Heart left ventricle (tissue), 16 donors: Measurements from ENCODE around the gene COA1. TPM values are rescaled to one million over a fixed set of nuclear protein-coding genes. Genes with fewer than 3 reads are reported as not detected.

Source experiments
- ATAC-seq, 4 donors: fragments of 200-7000 bp; cut with Tn5 transposase; one replicate each; pipeline ENCODE4 v1.9.1; 2020 to 2022; ENCODE audit warnings: moderate library complexity in 4 of 4, mild to moderate bottlenecking in 3 of 4, moderate number of reproducible peaks in 1 of 4
- DNase-seq, 5 donors: peaks; one replicate each; pipeline ENCODE4 v3.0.0-alpha.2; 2020
- H3K27ac ChIP-seq, 12 donors: fragments of 200-600 bp; sonication (generic) in 4 of 12; one replicate each; pipeline versions ENCODE4 v1.5.0 to v1.8.0; 2016 to 2022; ENCODE audit warnings: mild to moderate bottlenecking in 2 of 12
- H3K27me3 ChIP-seq, 9 donors: fragments of 200-600 bp; sonication (generic) in 2 of 9; one replicate each; pipeline versions ENCODE4 v1.5.1 to v1.8.0; 2016 to 2022; ENCODE audit warnings: mild to moderate bottlenecking in 3 of 9
- H3K36me3 ChIP-seq, 9 donors: fragments of 200-600 bp; sonication (generic) in 2 of 9; one replicate each; pipeline versions ENCODE4 v1.5.0 to v1.8.0; 2018 to 2022; ENCODE audit warnings: mild to moderate bottlenecking in 2 of 9
- H3K4me1 ChIP-seq, 12 donors: fragments of 200-600 bp; sonication (generic) in 4 of 12; one replicate each; pipeline versions ENCODE4 v1.5.0 to v1.8.0; 2016 to 2022; ENCODE audit warnings: mild to moderate bottlenecking in 3 of 12
- H3K4me3 ChIP-seq, 12 donors: fragments of 200-600 bp; sonication (generic) in 4 of 12; one replicate each; pipeline versions ENCODE4 v1.5.0 to v1.8.0; 2017 to 2022; ENCODE audit warnings: mild to moderate bottlenecking in 9 of 12, moderate library complexity in 4 of 12
- H3K9me3 ChIP-seq, 12 donors: fragments of 200-600 bp; sonication (generic) in 4 of 12; one replicate each; pipeline versions ENCODE4 v1.5.0 to v1.8.0; 2016 to 2022; ENCODE audit warnings: mild to moderate bottlenecking in 1 of 12
- CTCF ChIP-seq, 12 donors: fragments of 200-600 bp; sonication (generic) in 4 of 12; IDR thresholded peaks; one replicate each; pipeline versions ENCODE4 v1.5.0 to v1.8.0; 2018 to 2022; ENCODE audit warnings: antibody characterized with exemption in 12 of 12, mild to moderate bottlenecking in 5 of 12
- POLR2A ChIP-seq, 2 donors: fragments of 450-650 bp; IDR thresholded peaks; one replicate each; pipeline ENCODE4 v1.6.1; 2017; ENCODE audit warnings: antibody characterized with exemption in 2 of 2, mild to moderate bottlenecking in 2 of 2, moderate library complexity in 2 of 2
- WGBS, 4 donors: extraction: QIAGEN DNeasy Blood & Tissue Kit in 2 of 4; methylation state at CpG; one replicate each; pipeline versions ENCODE4 v1.1.5 to v1.1.7; 2013 to 2018; 5-methylcytosine and 5-hydroxymethylcytosine counted together
- intact Hi-C, 10 donors: fragments of 100-400 bp; cut with DNase I; formaldehyde crosslinking; loops; one replicate each; pipeline versions ENCODE4 v1.11.1 to v1.14.2; 2022
- polyA plus RNA-seq, 2 donors: library from polyadenylated mRNA; stranded (reverse); fragments of 200-250 nt; gene quantifications; one replicate each; pipeline ENCODE4 v1.2.3, GENCODE V29; 2013
- total RNA-seq, 9 donors: library from RNA; depleted of rRNA in 2 of 9; stranded (reverse); fragments of >200 nt in 2 of 9; fragmentation: NEBNext Ultra II Directional in 3 of 9; extraction: Animal tissue kit (Norgen Biotek cat#: 25700) in 3 of 9; gene quantifications; one replicate each; pipeline versions ENCODE4 v1.1.0 to v1.2.4, GENCODE V29; 2016 to 2023
- donor health status: ischemic (EF 13 %, LVEDD 7.1; RV severe dilation, severe dysfunction).
- donor health status: healthy with polysubstance abuse.
- donor health status: DM: no; HTN: yes; CAD: no.
- donor health status: DM: no; HTN: no; CAD: no.
- donor health status: ischemic (EF 25% LVEDD 6.9; RV normal size, moderate dysfunction).
- donor health status: ischemic (EF 25% LVEDD 5.7; RV mildly dilated, moderate dysfunction).
- donor health status: healthy.
- donor health status: DM: yes; HTN: yes; CAD: no.
- donor health status: ischemic (EF 35%, LVEDD 5.7; RV mildly dilated, moderate dysfunction).
- donor health status: nonischemic (EF 11% LVEDD 7.7; RV severe dilation, severe dysfunction).
- donor health status: DM: yes; HTN: yes; CAD: no.
- donor health status: PGD.
- donor health status: ischemic (EF 29% LVEDD 5.4; RV normal size, mild dysfunction).
- donor health status: nonischemic (EF 23%, LVEDD 6.1; RV moderate dilation, normal function).

Gene COA1
- total and polyA plus RNA-seq, 11 donors = 57.5 to 81.2 (median 68.6) TPM

DNA sequence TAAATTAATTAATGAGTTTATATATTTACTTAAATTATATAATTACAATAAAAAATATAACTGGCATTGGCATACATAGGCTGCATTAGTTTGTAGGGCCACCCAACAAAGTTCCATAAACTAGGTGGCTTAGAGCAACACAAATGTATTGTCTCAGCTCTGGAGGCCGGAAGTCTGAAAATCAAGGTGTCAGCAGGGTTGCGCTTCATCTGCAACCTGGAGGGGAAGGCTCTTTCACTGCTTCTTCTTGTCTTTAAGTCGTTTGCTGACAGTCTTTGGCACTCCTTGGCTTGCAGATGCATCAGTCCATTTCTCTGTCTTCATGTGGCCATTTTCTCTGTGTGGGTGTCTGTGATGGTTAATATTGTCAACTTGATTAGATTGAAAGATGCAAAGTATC lies 23.1 kb upstream of the COA1 start:
- ATAC-seq = no peak
- H3K27ac ChIP-seq = no peak overlapping the region
- WGBS, 4 donors = 72 to 81% (median 76%) methylated on average over 3 of the region's 3 CpGs
- H3K9me3 ChIP-seq = no peaks in the 10 kb centered on the region
- TF ChIP-seq POLR2A (IDR thresholded peaks at IDR 0.05) (no peak), CTCF (IDR thresholded peaks at IDR 0.05) (no peak)
- intact Hi-C loops = no loop called here
- no peaks in the 10 kb centered on the region for H3K36me3 ChIP-seq
- no peak overlapping the region for H3K4me3 ChIP-seq
- no peaks in the 10 kb centered on the region for H3K27me3 ChIP-seq
- DNase-seq = no peak
- peaks cover 0 to 38% (median 0%) of the 10 kb centered on the region in 12 donors for H3K4me1 ChIP-seq

- intact Hi-C loops = no loop called here
- no peaks in the 10 kb centered on the region for H3K9me3 ChIP-seq
- TF ChIP-seq POLR2A (IDR thresholded peaks at IDR 0.05) (no peak), CTCF (IDR thresholded peaks at IDR 0.05) (no peak)
- peaks cover 0 to 27% (median 0%) of the 10 kb centered on the region in 12 donors for H3K4me1 ChIP-seq
- DNase-seq (peak in 1 of 5 donors; percentile 35), ATAC-seq (peak in 1 of 4 donors; percentile 33)
- H3K27ac ChIP-seq = no peak overlapping the region
- H3K4me3 ChIP-seq = no peak overlapping the region
- no peaks in the 10 kb centered on the region for H3K27me3 ChIP-seq
- H3K36me3 ChIP-seq = no peaks in the 10 kb centered on the region
- 60 to 73% (median 63%) methylated on average over 11 to 14 of the region's 14 CpGs for WGBS, 4 donors
Observed at GRCh38 chr7:43750016-43750887, 20.9 kb upstream of the COA1 start.

DNA sequence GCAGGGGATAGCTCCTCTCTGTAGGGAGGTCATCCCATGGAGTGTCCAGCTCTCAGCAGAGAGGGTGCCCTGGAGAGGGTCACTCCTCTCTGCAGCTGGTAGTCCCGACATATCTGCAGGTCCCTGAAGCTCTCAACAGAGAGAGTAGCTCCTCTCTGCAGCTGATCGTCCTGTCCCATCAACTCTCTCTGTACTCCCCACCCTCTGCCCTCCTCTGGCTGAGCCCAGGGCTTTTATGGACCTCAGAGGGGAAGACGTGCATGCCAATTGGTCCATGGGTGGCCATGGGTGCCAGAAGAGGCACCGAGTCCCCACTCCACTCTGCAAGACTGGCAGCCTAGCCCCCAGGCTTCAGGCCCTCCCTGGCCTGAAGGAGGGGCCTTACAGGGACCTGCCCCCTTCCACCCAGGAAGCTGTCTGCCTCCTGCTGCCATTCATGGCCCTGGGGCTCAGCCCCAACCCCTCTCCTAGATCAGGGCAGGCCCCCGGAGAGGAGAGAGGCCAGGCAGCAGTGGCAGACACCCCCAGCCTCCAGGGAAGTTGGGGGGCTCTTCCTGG lies 20.1 kb upstream of the COA1 start:
- no peak overlapping the region for H3K4me3 ChIP-seq
- peaks cover 0 to 23% (median 0%) of the 10 kb centered on the region in 12 donors for H3K4me1 ChIP-seq
- DNase-seq (no peak), ATAC-seq (no peak)
- intact Hi-C loops = no loop called here
- no peaks in the 10 kb centered on the region for H3K36me3 ChIP-seq
- 66 to 94% (median 71%) methylated on average over 3 to 5 of the region's 5 CpGs; no CpG with 5 or more reads in 1 of the 4 donors for WGBS, 4 donors
- TF ChIP-seq CTCF (IDR thresholded peaks at IDR 0.05) (no peak), POLR2A (IDR thresholded peaks at IDR 0.05) (no peak)
- H3K9me3 ChIP-seq = no peaks in the 10 kb centered on the region
- no peaks in the 10 kb centered on the region for H3K27me3 ChIP-seq
- H3K27ac ChIP-seq = no peak overlapping the region

DNA sequence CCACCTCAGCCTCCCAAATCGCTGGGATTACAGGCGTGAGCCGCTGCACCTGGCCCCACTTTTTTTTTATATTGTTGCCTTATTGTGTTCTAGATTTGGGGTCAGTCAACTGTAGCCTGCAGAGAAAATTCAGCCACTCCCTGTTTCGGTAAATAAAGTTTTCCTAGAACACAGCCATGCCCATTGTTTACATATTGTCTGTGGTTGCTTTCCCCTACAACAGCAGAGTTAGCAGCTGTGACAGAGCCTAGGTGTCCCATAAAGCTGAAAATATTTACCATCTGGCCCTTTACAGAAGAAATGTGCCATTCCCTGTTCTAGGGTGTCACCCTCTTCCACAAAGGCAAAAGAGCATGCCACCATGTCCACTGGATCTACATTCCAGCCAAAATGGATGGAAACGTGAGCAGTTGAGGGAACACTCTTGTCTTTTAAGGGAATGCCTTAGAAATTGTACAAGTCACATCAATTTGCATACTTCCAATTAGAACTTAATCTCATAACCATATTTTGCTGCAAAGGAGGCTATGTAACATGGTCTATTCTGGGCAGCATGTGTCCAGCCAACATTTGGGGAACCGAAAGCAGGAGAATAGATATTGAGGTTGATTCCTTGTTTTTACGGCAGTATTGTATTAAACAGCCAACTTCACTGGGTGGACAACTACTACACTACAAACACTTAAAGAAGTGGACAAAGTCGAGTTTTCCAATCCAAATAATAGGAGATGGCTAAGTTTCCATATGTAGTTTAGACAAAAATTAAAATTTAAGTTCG lies 18.2 kb upstream of the COA1 start:
- no peak for ATAC-seq
- intact Hi-C loops = no loop called here

More for the DNA sequence above, 18.2 kb upstream of the COA1 start:
- no peak overlapping the region for H3K4me3 ChIP-seq
- no peaks in the 10 kb centered on the region for H3K9me3 ChIP-seq
- 86 to 88% (median 87%) methylated on average over 9 of the region's 9 CpGs for WGBS, 4 donors
- no peaks in the 10 kb centered on the region for H3K36me3 ChIP-seq
- no peak overlapping the region for H3K27ac ChIP-seq
- TF ChIP-seq CTCF (IDR thresholded peaks at IDR 0.05) (no peak), POLR2A (IDR thresholded peaks at IDR 0.05) (no peak)
- no peak for DNase-seq
- peaks cover 0 to 9% (median 0%) of the 10 kb centered on the region in 12 donors for H3K4me1 ChIP-seq
- no peaks in the 10 kb centered on the region for H3K27me3 ChIP-seq
